Lower leg skin (tissue), 3 donors: Measurements from ENCODE around the gene SPPL2A.

Experiments
- POLR2A ChIP-seq, 2 donors: fragments of 450-650 bp; IDR thresholded peaks; one replicate each; pipeline ENCODE4 v1.6.1; 2016 to 2017; ENCODE audit warnings: antibody characterized with exemption in 2 of 2, mild to moderate bottlenecking in 1 of 2, moderate library complexity in 1 of 2
- TF ChIP-seq, protein P1 (sequence below), 3 donors: fragments of 450-650 bp; IDR thresholded peaks; one replicate each; pipeline ENCODE4 v1.5.1; 2016; ENCODE audit warnings: antibody characterized with exemption in 3 of 3, mild to moderate bottlenecking in 3 of 3, moderate library complexity in 2 of 3

DNA sequence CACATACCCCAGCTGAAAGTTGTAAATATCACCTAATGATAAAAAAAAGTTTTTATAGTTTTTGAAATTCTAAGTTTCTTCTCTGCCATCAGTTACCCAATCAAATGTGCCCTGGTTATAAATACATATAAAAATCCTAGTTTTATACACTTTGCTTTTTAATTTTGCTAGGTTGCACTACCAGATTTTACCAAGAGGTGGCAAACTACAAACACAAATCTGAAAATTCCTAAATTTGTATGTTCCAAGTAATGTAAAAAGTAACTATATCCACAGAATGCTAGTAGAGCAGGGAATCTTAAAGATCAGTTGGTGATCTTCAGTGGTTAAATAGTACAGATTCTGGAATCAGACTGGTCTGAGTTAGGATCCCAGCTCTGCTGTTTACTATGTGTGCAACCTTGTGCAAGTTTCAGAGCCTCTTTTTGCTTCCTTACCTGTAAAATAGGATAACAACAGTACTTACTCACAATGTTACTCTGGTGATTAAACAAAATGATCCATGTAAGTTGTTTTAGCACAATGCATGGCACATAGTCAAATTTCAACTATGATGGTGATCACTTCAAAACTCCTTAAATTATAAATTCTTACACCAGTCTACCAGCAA is 89.9 kb downstream of the SPPL2A start:
- TF ChIP-seq, protein P1, sequence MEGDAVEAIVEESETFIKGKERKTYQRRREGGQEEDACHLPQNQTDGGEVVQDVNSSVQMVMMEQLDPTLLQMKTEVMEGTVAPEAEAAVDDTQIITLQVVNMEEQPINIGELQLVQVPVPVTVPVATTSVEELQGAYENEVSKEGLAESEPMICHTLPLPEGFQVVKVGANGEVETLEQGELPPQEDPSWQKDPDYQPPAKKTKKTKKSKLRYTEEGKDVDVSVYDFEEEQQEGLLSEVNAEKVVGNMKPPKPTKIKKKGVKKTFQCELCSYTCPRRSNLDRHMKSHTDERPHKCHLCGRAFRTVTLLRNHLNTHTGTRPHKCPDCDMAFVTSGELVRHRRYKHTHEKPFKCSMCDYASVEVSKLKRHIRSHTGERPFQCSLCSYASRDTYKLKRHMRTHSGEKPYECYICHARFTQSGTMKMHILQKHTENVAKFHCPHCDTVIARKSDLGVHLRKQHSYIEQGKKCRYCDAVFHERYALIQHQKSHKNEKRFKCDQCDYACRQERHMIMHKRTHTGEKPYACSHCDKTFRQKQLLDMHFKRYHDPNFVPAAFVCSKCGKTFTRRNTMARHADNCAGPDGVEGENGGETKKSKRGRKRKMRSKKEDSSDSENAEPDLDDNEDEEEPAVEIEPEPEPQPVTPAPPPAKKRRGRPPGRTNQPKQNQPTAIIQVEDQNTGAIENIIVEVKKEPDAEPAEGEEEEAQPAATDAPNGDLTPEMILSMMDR (IDR thresholded peaks at IDR 0.05) = no peak
- TF ChIP-seq POLR2A (IDR thresholded peaks at IDR 0.05) = no peak
